IPS DF 6.9 (cell line): ENCODE results near the gene PMVK.

Experiments used
- DNase-seq: peaks from one replicate; pipeline ENCODE4 v3.0.0-alpha.2; 2013; ENCODE audit warnings: low read depth, low spot score
- H3K27ac ChIP-seq: one replicate; pipeline ENCODE4 v1.5.1; 2013; ENCODE audit warnings: low read length, control low read depth
- H3K27me3 ChIP-seq: 2 replicates; pipeline ENCODE4 v1.6.1; 2013; ENCODE audit warnings: mild to moderate bottlenecking, low read length; ENCODE audit not compliant: control insufficient read depth, insufficient read depth
- H3K36me3 ChIP-seq: 2 replicates; pipeline ENCODE4 v1.6.1; 2013; ENCODE audit warnings: low read length; ENCODE audit not compliant: control insufficient read depth, insufficient read depth
- H3K4me1 ChIP-seq: 2 replicates; pipeline ENCODE4 v1.6.1; 2013; ENCODE audit warnings: low read length; ENCODE audit not compliant: control insufficient read depth, insufficient read depth
- H3K4me3 ChIP-seq: 2 replicates; pipeline ENCODE4 v1.5.1; 2013; ENCODE audit warnings: mild to moderate bottlenecking, low read length
- H3K9me3 ChIP-seq: 2 replicates; pipeline ENCODE4 v1.6.1; 2013; ENCODE audit warnings: low read length, inconsistent platforms; ENCODE audit not compliant: control insufficient read depth, insufficient read depth
- WGBS: extraction: QIAGEN DNeasy Blood & Tissue Kit; methylation state at CpG from one replicate; pipeline ENCODE4 v1.1.7; 2013; ENCODE audit warnings: mixed read lengths, missing lambda C conversion rate; ENCODE audit not compliant: insufficient read length, insufficient coverage; 5-methylcytosine and 5-hydroxymethylcytosine counted together

Gene PMVK

GRCh38 chr1:154895798-154896197, 40.7 kb downstream of the PMVK start:
- no peaks in the 10 kb centered on the region for H3K27me3 ChIP-seq
- no peak overlapping the region for H3K4me3 ChIP-seq
- DNase-seq = no peak
- H3K4me1 ChIP-seq = no peaks in the 10 kb centered on the region
- no peak overlapping the region for H3K27ac ChIP-seq
- no peaks in the 10 kb centered on the region for H3K9me3 ChIP-seq
- no CpG with 5 or more reads among the region's 7 CpGs for WGBS
- H3K36me3 ChIP-seq = no peaks in the 10 kb centered on the region

- Histone ChIP-seq H3K4me3 (no peak overlapping the region), H3K27me3 (no peaks in the 10 kb centered on the region), H3K36me3 (no peaks in the 10 kb centered on the region), H3K27ac (no peak overlapping the region), H3K4me1 (no peaks in the 10 kb centered on the region), H3K9me3 (no peaks in the 10 kb centered on the region)
- no CpG with 5 or more reads among the region's 1 CpG for WGBS
- no peak for DNase-seq
Measured at GRCh38 chr1:154891452-154891851, 45.1 kb downstream of the PMVK start.

- Histone ChIP-seq H3K27ac (no peak overlapping the region), H3K4me3 (no peak overlapping the region), H3K36me3 (no peaks in the 10 kb centered on the region), H3K4me1 (no peaks in the 10 kb centered on the region), H3K9me3 (no peaks in the 10 kb centered on the region), H3K27me3 (no peaks in the 10 kb centered on the region)
- no peak for DNase-seq
- no CpG with 5 or more reads among the region's 7 CpGs for WGBS
Measured at GRCh38 chr1:154888757-154889156, 47.8 kb downstream of the PMVK start.

GRCh38 chr1:154886281-154887015, 50.1 kb downstream of the PMVK start:
- H3K27me3 ChIP-seq = no peaks in the 10 kb centered on the region
- H3K4me3 ChIP-seq = no peak overlapping the region
- no peaks in the 10 kb centered on the region for H3K9me3 ChIP-seq
- WGBS = no CpG with 5 or more reads among the region's 5 CpGs
- H3K36me3 ChIP-seq = no peaks in the 10 kb centered on the region
- H3K4me1 ChIP-seq = no peaks in the 10 kb centered on the region
- H3K27ac ChIP-seq = no peak overlapping the region
- no peak for DNase-seq

DNA sequence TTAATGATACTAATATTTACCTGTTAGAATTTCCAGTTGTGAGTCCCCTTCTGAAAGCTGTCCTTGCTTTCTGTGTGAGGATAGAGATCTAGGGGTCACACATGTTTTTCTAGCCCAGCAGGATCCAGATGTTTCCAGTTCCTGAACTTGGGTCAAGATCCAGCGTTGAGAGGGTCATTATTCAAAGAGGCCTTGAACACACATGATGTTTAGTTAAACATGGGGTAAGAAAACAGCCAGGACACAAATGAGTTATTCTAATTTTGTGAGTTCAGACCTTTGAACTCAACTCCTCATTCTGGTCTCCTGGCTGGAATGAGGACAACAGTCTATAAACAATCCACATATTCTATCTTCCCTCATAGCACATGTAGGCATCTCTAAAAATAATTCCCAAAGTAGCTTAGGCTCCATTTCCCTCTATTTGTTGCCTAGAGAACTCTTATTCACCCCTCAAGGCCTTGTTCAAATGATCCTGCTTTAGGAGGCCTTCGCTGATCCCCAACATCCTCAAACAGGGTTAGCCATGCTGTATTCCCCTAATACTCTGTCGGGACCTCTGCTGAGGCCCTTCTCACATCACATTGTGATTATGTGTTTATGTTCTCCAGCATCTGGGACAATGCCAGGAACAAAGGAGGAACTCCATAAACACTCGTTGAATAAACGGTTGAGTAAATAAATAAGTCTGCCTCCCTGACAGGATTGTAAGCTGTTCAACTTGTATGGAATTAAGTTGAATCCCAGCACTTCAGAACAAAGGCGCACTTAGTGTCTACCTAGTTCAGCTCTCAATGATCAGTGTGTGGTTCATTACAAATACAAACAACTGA, 51.4 kb downstream of the PMVK start:
- no peaks in the 10 kb centered on the region for H3K9me3 ChIP-seq
- no CpG with 5 or more reads among the region's 6 CpGs for WGBS
- H3K36me3 ChIP-seq = no peaks in the 10 kb centered on the region
- H3K4me1 ChIP-seq = peaks cover 1% of the 10 kb centered on the region; the same call in 1 of the 2 replicates
- H3K4me3 ChIP-seq = no peak overlapping the region
- no peak for DNase-seq
- no peaks in the 10 kb centered on the region for H3K27me3 ChIP-seq
- no peak overlapping the region for H3K27ac ChIP-seq

DNA sequence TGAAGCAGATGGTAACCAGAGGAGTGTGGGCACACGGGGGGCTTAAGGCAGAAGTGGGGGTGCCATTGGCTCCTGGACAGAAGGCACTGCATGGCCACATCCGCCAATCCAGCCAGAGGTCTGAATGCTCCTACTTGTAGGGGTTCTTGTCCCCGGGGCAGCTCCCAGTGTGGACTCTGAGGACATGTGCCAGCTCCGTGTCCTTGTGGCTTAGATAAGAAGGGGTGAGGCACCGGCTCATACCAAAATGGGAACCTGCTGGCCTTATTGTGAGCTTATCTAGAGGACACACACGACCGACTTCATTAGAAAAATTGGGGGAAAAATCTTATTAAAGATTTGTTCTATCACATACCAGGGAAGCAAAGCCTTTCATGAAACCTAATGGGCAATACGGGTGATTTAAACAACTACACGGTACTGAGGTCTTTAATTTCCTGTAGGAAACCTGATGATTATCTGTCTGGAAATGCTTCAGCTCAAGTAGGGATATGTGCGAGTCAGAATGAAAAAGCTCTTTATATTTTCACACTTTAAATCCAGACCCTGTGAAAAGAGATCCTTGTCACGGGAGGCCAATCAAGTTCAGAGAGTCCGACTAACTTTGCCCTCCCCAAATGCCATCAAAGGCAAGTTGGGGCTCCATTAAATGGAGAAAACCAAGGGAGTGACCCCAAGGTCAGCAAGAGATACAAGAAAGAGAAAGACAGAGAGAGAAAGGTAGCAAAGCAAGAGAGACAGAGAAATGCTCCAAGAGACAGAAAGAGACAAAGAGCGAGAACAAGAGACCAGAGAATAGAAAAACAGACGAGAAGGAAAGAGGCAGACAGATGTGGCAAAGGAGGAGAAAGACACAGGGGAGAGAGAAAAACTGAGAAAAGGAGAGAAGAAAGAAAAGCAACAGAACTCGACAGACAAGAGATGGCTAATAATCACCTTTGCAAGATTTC, 52.3 kb downstream of the PMVK start:
- no peak overlapping the region for H3K27ac ChIP-seq
- DNase-seq = no peak
- no peaks in the 10 kb centered on the region for H3K27me3 ChIP-seq

DNA sequence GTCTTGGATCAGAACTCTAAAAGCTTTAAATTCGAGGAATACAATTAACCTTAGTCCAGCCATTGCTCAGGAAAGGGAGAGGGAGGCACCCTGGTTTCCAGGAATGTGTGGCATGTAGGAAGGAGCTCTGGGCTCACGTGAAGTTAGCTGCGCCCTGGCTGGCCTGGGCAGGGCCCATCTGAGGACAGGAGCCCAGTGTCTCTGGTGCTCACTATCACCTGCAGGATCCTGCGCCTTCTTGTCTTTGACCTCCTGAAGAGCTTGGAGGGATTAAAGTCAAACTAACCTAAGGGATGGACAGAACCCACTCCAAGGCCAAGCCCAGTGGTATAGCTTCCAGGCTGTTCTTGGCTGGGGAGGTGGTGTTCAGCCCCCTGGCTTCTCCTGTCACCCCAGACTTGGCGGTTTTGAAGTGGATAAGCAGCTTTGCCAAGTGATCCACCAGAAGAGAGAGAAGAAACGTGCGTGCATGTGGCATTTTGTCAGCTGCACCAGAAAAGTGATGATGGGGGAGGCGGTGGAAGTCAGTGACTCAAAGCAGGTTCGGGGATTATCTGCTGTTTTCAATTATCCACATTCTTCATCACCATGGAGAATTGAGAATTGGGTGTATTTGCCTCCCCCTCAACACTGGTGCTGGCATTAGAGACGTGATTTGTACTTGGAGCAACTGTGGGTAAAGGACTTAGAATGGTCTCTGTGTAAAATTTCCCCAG, 54.5 kb downstream of the PMVK start:
- Histone ChIP-seq H3K4me3 (no peak overlapping the region), H3K9me3 (no peaks in the 10 kb centered on the region), H3K27me3 (no peaks in the 10 kb centered on the region), H3K27ac (no peak overlapping the region), H3K4me1 (peaks cover 3% of the 10 kb centered on the region; the same call in 1 of the 2 replicates), H3K36me3 (no peaks in the 10 kb centered on the region)
- no CpG with 5 or more reads among the region's 10 CpGs for whole genome bisulfite sequencing
- DNase-seq = no peak

More for the DNA sequence above, 52.3 kb downstream of the PMVK start:
- no CpG with 5 or more reads among the region's 15 CpGs for WGBS
- Histone ChIP-seq H3K36me3 (no peaks in the 10 kb centered on the region), H3K4me1 (peaks cover 1% of the 10 kb centered on the region; the same call in 1 of the 2 replicates), H3K9me3 (no peaks in the 10 kb centered on the region), H3K4me3 (no peak overlapping the region)

DNA sequence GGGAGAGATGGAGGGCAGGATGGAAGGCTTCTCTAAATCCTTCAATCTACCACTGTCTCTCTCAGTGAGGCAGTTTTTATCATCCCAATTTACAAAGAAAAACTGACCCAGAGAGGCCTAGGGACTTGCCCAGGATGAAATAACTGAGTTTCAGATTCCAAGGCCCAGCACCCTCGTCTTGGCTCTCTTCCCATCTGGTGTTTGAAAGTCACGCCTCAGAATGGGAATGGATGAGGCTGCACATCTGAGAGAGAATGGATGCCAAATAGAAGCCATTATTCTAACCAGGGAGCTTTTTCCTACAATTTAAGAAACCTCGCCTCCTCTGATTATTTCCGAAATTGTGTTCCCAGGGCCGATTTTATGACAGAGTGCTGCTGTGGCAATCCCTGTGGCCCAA, 55.8 kb downstream of the PMVK start:
- Histone ChIP-seq H3K4me1 (peaks cover 3% of the 10 kb centered on the region; the same call in 1 of the 2 replicates), H3K27ac (no peak overlapping the region), H3K4me3 (no peak overlapping the region), H3K27me3 (no peaks in the 10 kb centered on the region), H3K36me3 (no peaks in the 10 kb centered on the region), H3K9me3 (no peaks in the 10 kb centered on the region)
- WGBS = no CpG with 5 or more reads among the region's 5 CpGs
- no peak for DNase-seq

- Histone ChIP-seq H3K36me3 (no peaks in the 10 kb centered on the region), H3K27me3 (no peaks in the 10 kb centered on the region), H3K4me3 (no peak overlapping the region), H3K9me3 (no peaks in the 10 kb centered on the region), H3K4me1 (peaks cover 3% of the 10 kb centered on the region; the same call in 1 of the 2 replicates), H3K27ac (no peak overlapping the region)
- no CpG with 5 or more reads among the region's 16 CpGs for WGBS
- DNase-seq = no peak
Measured at GRCh38 chr1:154879038-154879421, 57.5 kb downstream of the PMVK start.
